ENCODE results near the gene DUSP7.

DUSP7 gene

DNA sequence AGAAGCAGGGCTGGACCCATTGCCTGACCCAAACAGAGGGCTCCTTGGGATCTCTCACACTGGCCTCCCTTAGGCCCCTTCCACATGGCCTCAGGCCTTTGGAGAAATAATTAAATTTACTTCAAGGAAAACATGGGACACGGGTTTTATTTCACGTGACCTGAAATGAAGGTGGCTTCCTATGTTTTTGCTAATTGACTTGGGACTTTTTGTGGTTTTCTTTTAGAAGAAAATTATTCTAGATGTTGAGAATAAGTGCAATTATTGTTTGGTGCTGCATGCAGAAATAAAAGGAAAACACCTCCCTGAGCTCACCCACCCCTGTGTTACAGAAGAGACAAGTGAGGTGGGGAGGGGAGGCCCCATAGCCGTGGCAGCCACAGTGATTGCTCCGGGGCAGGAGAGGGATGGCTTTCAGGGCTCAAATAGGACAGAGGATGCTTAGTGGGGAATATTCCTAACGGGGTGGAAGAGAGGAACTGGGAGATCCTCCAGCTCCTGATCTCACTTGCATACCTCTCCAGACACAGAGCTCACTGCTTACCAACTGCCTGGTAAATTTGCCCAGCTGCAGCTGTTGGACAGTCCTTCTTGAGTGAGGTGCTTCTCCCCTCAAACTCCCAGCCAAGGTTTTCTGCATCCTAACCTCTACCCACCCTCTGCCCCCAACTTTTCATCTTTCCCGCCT, 31.5 kb downstream of the DUSP7 start:
- no peak for DNase-seq

DNA sequence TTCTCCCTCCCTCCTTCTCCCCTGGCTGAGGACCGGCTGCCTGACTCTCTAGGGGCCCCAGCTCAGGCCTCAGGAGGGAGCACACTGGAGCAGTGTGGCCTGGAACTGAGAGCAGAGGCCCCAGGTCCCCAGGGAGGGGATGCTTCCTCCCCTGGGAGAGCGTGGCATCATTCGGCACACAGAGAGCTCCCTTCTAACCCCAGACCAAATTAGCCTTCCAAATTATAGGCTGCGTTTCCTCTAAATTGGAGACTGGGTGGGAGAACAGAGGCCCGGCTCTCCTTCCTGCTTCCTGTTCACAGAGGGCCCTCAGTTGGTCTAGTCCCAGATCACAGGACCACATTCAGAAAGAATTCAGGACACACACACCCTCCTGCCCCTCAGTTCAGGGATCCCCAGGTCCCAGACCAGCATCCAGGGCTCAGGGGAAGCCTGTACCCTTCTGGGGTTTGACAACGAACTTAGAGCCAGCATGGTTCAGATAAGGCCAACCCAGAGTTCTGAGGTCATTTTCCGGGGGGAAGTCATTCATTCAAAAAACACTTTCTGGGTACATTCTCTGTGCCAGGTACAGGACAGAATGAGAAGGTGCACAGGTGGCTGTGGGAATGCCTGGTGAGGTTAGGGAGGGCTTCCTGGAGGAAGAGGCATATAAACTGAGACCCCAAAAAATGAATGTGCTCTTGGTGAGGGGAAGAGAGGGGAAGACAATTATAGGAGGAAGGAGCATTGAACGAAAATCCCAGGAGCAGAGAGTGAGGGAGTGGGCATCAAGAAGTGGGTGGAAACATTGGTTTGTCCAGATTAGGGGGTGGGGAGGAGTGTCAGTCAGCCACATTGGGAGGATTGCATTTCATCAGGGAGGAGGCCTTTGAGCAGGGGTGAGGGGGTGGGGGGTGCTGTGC, 32.3 kb downstream of the DUSP7 start:
- no peak for DNase-seq

DNA sequence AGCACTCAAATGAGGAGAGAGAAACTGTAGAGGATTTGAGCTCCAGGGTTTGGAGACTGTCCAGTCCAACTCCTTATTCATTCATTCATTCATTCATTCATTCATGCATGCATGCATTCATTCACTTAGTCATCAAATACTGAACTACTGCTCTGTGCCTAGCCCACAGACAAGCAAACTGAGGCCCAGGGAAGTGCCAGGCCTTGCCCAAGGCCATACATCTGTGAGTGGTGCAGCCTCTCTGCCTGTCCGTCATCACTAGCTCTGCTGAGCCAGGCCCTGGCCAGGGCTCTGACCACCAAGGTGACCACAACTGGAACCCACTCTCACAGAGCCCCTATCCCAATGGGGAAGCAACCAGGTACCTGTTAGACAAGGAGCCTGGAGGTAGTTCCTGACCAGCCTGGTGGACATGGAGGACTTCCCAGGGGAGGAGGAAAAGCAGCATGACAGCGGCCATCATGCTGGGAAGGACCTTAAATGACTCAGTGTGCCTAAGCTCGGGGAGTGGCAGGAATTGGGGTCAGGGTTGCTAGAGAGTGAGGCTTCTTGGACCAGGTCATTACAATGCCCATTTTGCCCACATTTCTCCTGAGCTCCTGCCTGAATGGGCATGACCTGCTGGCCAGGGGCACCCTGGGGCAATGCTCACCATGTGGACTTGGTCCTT, 33.1 kb downstream of the DUSP7 start:
- DNase-seq = no peak

DNA sequence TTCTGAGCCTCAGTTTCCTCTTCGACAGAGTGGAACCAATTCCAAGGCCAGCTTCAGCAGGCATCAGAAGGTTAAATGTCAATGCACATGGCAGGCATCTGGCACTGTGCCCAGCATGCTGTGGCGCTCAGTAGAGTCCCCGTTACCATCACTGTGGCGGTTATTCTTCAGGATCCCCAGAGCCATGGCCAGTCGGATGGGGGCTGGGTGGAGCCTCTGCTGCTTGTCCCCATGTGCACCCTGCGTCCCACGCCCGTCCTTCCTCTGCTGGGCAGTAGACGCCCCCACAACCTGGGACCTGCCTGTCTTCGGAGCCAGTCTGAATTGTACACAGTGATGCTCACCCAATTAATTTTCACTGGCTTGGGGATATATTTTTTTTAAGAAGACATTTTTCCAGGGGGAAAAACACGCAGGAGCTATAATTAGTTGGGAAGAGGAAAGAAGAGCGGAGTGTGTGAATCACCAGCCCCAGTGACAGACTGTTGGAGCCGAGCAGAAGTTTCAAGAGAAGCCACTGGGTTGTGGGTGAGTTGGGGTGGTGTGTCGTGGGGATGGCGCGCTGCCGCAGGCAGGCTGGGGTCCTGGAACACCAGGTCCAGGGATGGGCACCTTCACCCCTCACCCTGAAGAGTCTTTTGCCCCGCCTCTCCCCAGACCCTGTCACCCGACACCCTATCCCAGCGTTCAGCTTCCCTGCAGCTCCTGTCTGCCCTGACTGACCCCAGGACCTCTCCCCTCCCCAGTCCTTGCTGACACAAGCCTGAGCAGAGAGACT, 33.9 kb downstream of the DUSP7 start:
- no peak for DNase-seq

DNA sequence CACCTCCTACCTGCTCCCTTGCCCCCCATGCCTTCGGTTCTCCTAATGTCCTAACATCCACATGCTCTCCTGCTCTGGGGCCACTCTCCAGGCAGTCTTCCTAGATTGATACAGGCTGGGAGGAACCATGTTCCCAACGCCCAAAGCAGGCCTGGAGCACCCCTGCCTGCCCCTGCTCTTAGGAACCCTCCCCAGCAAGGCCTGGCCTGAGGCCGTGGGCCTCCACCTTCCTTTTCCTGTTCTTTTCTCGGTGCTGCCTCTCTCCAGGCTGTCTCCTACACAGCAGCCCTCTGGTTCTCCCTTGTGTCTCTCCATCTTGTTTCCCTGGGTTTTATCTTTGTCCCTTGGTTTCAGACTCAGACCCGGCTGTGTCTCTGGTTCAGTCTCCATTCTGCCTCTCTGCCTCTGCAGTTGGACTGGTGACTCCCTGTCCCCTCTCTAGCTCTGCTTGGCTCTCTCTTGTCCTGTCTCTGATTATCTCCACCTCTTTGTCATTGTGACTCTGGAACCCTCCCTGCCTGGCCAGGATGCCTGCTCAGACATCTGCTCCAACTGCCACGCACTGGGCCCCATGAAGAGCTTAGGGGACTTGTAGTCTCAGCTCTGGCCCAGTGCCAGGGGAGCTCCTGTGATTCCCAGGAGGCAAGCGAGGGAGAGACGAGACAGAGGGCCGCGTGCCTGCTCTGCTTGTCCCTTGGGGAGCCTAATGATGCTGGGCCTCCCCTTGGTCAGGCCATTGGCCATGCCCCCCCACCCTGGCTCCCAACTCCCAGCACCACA, 34.7 kb downstream of the DUSP7 start:
- DNase-seq = no peak

DNA sequence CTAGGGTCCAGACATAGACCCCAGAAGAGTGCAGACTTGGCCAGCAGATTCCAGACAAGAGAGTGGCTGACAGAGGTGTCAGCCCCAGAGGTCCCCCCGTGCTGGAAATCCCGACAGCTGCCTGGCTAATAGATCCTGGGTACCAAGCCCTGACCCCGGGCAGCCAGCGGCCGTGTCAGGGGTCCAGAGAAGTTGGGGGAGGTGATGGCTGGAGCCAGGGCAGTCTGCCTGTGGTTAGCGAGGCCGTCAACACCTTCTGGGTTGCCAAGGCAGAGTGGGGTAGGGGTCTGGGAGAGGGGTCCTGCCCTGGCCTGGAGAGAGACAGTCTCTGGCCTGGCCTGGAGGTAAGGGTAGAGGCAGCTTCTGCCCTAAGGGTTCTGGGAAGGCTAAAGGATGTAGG, 35.6 kb downstream of the DUSP7 start:
- DNase-seq = no peak

DNA sequence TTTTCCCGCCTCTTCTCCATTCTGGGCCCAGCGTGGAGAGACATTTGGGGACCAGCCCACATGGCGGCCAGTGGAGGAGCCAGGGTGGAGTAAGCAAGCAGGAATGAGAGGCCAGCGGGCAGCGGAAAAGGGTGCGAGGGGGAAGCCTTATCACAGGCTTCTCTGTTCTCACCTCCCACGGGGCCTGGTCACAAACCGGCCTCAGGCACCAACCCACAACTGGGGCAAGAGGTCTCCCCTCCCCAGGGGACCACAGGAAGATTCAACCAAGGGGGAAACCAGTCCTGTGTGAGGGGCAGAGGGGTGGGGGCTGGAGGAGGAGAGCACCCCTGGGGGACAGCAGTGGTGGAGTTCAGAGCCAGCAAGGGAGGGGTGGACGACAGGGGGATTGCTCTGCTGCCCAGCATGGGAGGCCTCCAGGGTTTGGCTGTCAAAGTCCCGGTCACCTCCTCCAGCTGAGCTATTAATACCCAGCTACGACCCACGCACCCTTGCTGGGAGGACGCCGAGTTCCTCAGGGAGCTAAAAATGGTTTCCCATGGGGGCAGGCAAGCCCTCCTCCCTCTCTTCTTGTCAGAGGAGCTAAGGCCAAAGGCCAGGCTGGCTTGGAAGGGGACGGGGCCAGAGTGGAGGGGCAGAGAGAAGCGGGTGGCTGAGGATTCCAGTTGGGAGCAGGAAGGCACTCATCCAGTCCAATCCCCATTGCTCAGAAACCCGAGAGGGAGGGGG, 36.9 kb downstream of the DUSP7 start:
- no peak for DNase-seq

DNA sequence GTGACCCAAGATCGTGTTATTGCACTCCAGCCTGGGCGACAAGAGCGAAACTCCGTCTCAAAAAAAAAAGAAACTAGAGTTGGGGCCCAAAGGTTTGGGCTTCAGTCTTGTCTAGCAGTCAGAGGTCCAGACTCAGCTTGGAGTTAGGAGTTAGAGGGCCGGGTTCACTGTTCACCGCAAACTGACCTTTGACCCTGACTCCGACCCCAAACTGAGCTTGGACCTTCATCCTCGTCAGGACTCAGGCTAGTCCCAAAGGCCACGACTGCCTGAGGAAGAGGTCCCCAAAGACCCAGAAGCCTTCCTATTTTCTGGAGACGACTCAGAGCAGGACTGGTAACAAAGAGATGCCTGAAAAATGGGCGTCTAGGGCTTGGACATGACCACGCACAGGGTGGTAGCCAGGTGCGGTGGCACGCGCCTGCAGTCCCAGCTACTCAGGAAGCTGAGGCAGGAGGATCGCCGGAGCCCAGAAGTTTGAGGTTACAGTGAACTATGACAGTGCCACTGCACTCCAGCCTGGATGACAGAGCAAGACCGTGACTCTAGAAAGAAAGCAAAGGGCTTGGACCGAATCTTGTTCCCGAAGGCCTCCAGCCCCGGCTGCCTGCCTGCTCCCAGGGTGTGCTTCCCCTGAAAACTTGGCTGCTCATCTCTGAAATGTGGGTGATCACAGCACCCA, 37.9 kb downstream of the DUSP7 start:
- DNase-seq = no peak

DNA sequence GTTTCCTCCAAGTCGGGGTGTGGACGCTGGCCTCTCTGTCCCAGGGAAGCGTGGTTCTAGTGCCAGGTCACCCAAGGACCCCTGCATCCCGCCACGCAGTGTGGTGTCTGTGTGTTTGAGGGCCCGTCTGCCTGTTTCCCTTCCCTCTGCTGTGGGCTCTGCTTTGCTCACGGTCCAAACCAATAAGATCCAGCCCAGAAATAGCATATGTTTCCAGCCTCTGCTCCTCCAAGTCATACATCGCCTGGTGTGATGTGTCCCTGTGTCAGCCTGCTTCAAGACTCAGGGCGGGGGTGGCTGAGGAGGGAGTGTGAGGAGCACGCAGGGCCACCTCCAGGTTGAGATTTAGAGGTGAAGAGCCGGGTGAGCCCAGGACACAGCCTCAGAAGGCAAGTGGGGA, 38.8 kb downstream of the DUSP7 start:
- no peak for DNase-seq

DNA sequence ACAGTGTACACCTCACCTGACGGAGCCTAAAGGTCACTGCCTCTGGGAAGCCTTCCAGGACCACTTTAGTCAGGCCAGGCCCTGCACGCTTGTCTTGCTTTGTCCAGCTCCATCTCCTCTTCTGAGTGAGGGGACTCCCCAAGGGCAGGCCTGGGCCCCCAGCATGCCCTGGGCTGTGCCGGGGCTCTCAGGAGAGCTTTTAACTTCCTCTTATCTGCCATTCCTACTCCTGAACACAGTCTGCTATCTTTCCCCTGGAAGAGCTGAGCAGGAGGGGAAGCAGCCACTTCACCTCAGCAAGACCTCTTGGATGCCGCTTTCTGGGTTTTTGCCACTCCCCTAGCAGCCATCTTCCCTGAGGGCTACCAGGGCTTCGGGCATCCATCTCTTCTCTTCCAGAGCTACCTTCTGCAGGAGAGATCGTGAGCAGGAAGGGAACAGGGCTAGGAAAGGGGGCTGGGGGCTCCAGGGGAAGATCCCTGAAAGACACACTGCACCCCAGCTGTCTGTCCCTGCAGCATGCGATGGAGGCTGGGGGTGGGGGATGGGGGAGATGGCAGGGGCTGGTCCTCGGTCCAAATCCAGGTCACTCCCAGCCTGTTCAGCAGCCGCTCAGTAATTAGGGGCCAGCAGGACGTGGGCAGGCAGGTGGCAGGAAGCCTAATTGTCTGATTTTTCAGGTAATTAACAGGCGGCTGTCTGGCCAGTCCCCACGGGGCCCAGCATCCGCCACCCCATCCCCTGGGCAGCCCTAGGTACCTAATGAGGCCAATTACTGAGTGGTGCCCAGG, 40.7 kb downstream of the DUSP7 start:
- DNase-seq = no peak

DNA sequence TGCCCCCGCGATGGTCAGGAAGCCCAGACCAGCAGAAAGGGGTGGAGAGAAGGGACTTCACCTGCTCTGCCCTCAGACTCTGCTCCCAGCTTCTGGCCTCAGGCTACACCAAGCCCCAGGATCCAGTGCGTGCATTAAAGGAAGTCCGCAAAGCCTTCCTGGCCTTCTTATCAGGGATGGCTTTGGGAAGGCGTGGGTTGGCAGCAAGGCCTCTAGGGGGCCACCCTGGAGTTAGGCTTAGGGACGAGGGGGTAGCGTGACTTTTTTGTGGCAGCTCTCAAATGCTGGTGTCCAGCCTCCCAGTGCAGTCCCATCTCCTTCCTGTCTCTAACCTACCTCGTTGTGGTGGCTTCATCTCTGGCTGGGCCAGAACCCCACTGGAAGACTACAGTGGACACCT, 41.8 kb downstream of the DUSP7 start:
- DNase-seq = no peak

DNA sequence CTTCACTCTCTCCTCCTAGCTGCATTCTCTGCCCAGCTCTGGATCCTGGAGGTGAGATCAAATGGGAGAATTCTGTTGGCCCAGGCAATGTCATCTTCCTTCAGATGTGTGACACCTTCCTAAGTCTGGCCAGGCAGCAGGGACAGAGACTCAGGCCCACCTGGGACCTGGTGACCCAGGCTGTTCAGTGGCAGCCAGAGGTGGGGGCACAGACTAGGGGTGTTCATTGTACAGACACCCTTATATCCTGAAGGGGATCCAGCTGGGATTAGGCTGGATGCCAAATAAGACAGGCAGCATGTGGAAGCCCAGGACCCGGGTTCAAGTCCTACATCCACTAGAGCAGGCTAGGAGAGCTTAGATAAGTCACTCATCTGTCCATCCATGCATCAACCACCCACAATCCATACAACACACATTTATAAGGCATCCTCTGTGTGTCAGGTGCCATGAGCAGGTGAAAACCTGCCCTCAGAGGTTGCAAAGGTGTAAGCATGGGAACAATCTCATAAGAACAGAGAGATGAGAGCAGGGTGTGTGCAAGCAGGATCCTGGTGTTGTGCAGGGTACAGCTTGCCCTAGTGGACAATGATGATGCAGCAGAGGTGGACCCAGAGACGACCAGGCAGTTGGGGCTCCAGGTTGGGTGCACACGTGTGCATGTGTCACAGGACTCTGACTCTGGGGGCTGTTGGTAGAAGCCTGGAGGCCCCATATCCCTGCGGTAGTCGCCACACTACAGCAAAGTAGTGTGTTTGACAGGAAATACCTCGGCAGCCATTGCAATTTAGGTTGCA, 42.4 kb downstream of the DUSP7 start:
- DNase-seq = no peak

DNA sequence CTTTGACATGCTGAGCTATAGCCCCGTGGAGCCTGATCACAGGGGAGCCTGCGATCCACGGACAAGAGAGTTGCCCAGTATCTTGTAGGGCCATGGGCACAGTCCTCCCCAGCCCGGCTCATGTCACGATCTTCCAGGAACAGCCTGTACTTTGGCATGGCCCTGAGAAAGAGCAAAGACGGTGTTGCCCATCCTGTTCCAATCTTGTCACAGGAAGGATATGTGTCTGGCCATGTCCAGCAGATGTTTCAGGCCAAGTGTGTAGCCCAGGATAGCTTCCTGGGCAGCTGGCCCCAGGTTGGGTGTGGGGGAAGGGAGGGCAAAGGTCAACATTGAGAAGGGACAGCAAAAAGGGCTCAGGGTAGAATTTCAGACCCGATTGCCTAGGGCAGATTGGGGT, 43.7 kb downstream of the DUSP7 start:
- no peak for DNase-seq

DNA sequence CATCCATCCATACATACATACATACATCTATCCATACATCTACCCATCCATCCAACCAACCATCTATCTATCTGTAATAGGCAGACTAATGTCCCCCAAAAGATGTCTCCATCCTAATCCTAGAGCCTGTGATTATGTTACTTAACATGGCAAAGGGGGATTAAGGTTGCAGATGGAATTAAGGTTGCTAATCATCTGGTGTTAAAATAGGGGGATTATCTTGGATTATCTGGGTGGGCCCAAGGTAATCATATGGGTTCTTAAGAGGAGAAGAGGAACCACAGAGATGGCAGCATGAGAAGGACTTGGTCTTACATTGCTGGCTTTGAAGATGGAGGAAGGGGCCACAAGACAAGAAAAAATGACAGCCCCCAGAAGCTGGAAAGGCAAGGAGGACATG, 45.9 kb downstream of the DUSP7 start:
- no peak for DNase-seq

DNA sequence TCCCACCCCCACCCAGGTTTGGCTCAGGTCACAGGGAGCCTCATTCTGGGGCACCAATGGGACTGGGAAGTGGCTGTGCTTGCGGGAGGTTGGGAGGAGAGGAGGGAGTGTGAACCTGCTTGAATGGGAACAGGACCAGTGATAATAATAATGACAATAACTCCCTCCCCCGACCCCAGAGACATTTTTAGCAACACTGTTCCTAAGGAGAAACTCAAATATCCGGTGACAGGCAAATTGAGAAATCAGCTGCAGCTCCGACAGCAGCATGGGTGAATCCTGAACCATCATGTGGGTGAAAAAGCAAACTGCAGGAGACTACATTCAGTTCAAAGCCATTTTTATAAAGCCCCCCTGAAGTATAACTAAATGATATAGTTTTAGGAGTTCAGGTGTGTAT, 49.1 kb downstream of the DUSP7 start:
- DNase-seq = no peak

DNA sequence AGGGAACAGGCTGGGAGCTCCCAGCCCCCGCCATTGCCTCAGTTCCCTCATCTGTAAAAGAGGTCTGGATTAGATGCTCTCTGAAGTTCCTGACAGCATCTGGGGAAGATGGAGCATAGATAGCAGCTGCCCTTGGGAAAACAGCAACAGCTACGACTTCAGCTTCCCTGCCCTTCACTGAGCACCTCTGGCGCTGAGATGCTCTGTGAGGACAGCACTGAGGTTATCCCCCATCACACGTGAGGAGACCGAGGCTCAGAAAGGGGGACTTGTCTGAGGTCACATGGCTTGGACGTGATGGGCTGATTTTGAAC, 49.6 kb downstream of the DUSP7 start:
- no peak for DNase-seq

DNA sequence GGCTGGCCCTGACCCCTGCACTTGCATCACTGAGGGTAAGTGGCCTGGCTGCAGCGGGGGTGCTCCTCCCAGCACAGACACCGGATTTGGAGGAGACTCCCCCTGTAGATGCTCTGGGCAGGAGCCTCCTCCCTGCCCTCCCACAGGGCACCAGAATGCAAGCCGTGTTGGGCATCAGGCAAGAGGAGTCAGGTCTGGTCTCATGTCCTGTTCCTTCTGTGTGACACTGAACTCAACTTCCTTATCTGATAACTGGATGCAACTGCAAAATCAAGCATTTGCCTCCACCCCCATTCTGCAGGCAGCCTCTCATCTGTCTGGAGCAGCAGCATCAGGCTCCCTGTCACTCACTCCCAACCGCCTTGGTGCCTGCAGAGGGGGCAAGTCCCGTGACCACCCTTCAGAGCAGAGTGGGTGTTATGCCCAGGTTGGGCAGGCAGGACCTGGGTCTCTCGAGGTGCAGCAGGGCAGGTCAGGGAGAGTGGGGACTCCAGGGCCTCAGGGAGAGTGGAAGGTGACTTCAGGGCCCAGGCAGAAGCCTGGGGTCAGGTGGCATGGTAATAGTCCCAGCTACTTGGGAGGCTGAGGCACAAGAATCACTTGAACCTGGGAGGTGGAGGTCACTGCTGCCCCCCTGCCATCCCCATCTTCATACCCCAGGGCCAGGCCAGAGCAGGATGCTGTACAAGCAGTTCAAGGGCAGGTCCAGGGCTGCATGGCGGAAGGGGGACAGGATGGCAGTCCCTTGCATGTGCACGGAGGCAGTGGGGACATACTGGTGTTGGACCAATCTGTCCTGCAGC, 50.2 kb downstream of the DUSP7 start:
- no peak for DNase-seq

DNA sequence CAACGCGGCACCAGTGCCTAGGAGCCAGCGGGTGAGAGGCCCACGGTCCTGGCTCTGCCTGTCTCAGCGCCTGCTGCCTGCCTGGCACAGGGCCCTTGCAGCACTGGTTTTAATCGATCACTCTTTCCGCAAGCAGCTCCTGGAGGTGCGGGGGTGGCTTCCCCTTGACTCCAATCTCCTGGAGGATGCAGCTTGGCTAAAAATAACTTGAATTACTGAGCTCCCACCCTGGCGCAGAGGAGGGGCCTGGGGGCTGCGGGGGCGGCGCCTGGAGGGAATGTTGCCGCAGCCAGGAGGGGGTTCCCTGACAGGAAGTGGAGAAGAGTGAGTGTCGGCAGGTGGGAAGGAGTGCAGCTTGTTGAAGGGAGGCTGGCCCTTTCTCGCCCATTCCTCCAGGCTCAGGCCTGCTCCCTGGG, 50.8 kb downstream of the DUSP7 start:
- no peak for DNase-seq
